GM19351 (cell line): ENCODE data around the gene SPRR3.

Experiments
- ATAC-seq: cut with Tn5 transposase; IDR thresholded peaks from one replicate; pipeline ENCODE4 v1.9.1; 2021; ENCODE audit warnings: mild to moderate bottlenecking, moderate library complexity; ENCODE audit not compliant: unreplicated experiment

SPRR3 gene

DNA sequence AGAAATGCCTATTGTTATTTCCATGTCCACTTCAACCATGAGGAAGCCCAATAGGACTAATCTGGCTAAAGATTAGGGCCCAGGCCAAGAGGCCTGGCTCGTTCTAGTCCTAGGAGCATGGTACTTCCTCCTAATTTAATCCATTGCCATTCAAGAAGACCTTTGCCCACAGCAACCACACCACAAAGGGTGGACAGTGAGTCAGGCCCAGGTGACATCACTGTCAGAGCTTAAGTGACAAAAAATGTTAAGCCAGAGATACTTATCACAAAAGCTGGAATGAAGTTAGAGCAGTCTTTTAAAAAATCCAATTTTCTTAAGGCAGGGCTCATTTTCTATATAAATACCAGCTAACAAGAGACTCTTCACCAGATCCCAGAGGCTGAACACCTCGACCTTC, at the start of gene SPRR3:
TSS of gene SPRR3 (plus strand) at position 368 of the 400 bp plus-strand sequence. CDS start 1,272 bp downstream, outside the sequence.
- ATAC-seq, result no peak

DNA sequence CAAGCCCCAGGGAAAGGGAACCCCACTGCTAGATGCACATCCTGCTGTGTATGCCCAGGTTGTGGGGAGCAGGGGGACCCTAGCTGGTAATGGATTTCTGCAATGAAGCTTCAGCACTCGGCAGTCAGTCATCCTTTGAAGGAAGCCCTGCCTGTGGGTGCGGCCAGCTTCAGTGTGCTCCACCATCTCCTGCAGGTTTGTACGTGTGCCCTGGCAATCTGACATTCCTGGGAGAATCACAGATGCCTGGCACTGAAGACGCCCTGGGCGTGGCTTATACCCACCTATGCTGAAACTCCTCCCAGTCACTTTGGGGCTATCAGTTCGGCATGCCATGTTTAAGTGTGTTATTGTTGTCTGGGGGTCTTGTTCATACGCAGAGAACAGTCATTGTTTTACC, 47.8 kb upstream of the SPRR3 start:
- no peak for ATAC-seq

DNA sequence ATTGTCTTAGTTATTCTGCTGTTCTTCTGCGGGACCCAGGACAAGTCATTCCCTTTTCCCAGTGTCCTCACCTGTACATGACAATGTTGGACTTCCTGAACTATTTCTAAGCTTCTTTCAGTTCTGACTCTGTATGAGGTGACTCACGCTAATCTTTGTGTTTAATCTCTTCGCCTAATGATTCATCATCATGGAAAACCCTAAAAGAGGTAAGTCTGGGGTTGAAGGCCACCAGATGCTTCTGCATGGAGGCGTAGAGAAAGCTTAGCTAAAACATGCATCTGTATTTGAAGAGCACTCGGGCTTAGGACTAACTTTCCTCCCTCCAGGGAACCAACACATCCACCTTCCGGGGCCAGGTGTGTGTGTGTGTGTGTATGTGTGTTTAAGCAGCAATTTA, 47.1 kb upstream of the SPRR3 start:
- ATAC-seq, result no peak

- ATAC-seq, result no peak
Observed at GRCh38 chr1:152957561-152957960, 44.0 kb upstream of the SPRR3 start.

GRCh38 chr1:152959273-152959672, 42.3 kb upstream of the SPRR3 start:
- no peak for ATAC-seq

DNA sequence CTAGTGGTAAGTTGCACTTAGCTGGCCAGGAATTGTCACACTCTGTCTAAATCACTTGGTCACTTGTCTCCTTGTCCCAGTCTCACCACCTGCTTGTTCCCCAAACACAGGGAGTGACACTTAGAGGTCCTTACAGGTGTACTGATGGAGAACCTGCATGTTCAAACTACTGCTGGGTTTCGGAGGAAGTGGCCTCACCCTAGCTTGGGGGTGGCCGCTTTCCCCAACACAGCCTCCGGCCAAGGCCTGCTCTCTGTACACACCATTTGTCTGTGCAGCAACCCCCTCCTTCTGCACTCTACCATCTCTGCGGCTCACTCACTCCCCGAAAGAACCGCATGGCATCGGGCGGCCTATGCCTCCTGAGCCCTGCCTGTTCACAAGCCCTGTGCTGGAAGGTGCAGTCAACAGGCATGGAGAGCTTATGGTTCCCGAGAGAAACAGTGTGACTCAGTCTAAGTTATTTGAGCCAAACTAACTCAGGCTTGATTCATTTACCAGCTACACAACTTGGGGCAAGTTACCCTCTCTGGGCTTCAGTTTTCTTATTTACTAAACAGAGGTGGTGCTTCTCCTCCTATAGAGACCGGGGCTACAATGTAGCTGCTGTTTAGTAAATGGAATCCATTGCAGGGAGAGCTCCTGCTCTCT, 41.6 kb upstream of the SPRR3 start:
- ATAC-seq, result no peak

DNA sequence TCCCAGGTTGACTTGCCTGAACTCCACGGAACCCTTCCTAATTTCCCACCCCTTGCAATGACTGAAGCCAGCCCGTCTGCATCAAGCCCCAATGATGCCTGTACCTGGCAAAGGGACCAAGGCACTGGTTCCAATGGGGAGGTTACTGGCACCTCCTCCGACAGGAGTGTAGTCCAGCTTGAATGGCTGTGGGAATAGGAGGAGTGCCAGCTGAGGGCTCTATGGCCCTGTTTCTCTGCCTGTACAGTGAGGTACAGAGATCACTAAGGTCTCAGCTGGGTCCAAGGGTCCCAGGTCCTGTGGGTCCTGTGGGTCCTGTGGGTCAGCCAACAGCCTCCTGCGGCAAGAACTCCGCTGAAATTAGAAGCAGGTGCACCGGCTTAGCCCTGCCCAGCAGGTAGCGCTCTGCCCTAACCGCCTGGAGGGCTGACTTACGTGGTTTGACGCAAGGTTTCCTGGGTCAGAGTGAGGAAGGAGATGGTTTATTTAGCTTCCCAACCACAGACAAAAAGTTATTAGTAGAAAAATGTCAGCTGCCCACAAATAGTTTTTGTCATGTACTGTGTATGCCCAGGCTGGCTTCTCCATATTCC, 41.0 kb upstream of the SPRR3 start:
- ATAC-seq, result no peak

DNA sequence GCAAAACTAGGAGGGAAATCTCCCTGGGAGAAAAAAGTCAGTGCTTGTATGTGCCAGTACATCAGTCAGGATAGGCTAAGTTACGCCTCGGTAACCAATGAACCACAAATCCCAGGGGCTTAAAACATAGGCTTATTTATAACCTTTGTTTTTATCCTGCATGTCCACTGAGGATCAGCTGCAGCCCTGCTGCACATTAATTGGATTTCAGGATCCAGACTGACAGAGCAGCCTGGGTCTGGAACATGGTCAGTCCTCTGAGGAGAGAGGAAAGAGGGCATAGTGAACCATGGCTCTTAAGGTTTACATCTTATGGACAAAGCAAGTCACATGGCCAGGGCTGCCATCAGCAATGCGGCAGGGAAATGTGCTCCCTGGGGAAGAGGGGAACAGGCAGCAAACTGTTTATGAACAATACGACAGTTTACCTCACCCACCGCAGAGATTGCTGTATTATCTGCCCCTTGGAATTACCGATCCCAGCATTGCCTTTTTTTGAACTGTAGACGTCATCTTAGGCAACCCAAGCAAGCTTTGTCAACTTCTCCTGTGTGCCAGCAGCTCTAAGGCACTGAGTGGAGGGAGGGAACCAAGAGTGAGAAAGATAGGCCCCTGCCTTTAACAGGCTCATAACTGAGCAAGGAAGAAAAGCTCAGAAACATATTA, 40.2 kb upstream of the SPRR3 start:
- ATAC-seq, result no peak

DNA sequence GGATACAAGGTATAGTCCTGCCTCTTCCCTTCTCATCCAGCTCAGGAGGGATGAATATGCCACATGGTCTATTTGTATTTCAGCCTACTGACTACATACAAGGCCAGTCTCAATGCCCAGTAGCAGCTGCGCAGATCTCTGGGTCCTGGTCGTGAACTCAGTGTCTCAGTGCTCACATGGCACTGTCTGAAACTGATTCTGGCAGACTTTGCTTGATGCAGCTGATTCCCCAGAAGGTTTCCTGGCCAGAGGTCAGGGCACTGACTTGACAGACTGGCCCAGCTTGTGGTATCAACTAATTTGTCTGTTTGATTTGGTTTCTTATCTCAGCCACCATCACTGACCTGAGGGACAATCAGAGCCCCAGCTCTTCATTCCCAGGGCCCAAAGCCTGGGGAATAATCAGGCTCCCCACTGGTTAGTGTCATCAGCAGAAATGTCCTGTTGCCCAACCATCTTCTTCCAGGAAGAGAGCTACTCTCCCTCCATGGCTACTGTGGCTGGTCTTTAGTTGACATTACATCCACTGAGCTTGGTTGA, 38.6 kb upstream of the SPRR3 start:
- no peak for ATAC-seq

GRCh38 chr1:152964536-152964935, 37.0 kb upstream of the SPRR3 start:
- ATAC-seq, result no peak

DNA sequence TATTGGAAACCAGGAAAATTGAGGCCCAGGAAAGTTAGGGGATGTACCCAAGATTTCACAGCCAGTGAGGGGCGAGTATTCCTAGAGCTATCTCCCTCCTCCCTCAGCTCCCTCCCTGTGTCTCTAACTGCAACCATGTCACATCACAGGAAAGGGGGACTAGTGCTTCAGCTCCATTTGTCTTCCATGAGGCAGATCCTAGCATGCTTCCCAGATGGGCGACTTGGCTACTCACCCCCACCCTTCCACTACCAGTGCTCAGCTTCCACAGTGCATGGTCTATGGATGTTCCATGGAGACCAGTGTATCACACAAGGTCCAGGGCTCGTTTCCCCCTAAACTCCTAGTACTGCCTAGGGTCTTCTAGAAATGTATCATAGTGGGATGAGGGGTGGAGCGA, 35.7 kb upstream of the SPRR3 start:
- ATAC-seq, result no peak

DNA sequence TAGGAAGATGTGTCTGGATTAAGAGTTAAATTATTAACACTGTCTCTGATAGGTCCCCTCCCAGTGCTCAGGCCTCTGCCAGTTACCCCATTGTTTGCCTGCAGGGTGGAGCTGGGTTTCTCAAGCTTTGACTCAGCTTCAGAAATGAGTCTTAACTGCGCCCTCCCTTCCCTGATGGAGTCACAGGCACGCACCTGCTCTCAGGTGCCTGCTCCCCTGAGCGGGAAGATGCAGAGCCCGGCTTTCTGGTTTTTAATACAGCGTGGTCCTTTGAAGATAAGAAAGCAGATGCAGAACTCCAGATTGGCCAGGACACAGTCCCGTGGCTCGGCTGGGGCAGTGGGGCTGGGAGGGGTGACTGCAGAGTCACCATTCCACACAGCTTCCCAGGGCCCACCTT, 34.3 kb upstream of the SPRR3 start:
- ATAC-seq, result no peak

DNA sequence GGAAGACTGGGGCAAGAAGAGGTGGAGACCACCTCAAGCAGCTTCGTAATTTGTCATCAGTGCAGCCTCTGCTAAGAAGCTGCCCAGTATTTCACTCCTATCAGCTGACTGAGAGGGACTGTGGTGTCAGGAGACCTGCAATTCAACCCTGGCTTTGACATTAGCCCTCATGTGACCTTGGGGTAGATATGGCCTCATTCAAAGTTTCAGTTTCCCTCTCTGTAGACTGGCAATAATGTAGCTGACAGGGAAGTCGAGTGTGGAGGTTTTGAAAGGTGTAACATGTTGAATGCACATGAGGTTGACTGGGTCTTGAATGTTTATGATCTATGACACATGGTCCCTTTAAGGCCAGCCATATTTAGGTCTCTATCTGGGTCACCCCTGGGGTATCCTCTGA, 33.3 kb upstream of the SPRR3 start:
- ATAC-seq, result peak; percentile 95

GRCh38 chr1:152969036-152969435, 32.5 kb upstream of the SPRR3 start:
- no peak for ATAC-seq

GRCh38 chr1:152970495-152970894, 31.1 kb upstream of the SPRR3 start, which contains the start of gene SPRR4:
Gene SPRR4, plus strand, starts transcription at chr1:152970648. Its CDS starts 1,243 bp downstream, at chr1:152971891.
- no peak for ATAC-seq

DNA sequence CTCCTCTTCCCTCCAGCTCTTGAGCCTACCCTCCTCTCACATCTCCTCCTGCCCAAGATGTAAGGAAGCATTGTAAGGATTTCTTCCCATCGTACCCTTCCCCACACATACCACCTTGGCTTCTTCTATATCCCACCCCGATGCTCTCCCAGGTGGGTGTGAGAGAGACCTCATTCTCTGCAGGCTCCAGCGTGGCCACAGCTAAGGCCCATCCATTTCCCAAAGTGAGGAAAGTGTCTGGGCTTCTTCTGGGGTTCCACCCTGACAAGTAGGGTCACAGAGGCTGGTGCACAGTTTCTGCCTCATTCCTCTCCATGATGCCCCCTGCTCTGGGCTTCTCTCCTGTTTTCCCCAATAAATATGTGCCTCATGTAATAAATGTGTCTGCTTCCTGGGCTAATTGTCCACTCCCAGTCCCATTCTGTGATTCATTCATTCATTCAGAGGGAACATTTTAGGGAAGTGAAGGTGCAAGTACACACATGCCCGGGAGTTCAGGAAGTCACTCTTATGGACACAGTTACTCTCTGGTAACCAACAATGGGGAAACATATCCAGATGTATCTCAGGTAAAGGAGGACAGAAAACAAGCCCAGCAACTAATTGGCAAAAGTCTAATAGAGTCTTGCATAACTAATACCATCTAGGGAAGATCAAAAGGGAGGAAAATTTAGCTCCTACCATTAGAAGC, 29.2 kb upstream of the SPRR3 start:
- no peak for ATAC-seq

DNA sequence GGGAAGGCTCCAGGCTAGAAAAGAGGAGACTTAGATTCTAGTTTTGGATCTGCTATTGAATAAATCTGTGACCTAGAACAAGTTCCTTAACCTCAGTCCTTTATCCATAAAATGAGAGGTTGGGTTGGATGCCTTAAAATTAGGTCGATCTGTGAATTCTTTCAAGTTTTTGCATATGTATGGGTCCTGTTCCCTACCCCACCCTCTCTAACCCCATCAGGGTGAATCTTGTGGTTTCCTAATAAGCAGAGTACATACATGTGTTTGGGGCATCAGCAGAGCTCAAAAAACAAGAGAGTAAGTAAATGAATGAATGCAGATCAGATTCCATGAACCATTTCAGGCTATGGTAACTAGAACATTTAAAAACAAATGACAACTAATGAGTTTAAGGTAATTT, 24.9 kb upstream of the SPRR3 start:
- no peak for ATAC-seq

GRCh38 chr1:152977614-152978013, 23.9 kb upstream of the SPRR3 start:
- no peak for ATAC-seq

GRCh38 chr1:152980676-152981075, 20.9 kb upstream of the SPRR3 start:
- ATAC-seq, result no peak

- no peak for ATAC-seq
Observed at GRCh38 chr1:152981146-152981871, 20.2 kb upstream of the SPRR3 start.

- no peak for ATAC-seq
Observed at GRCh38 chr1:152982076-152982475, 19.5 kb upstream of the SPRR3 start.
